AG09309 (cell line): ENCODE measurements around the gene TBC1D1.

Experiments
- DNase-seq: peaks from one replicate; pipeline ENCODE4 v3.0.0-alpha.2; 2010; ENCODE audit warnings: low read depth
- H3K4me3 ChIP-seq: 2 replicates; pipeline ENCODE4 v1.5.1; 2011; ENCODE audit warnings: mild to moderate bottlenecking, low read depth, low read length, moderate library complexity; ENCODE audit not compliant: control insufficient read depth
- CTCF ChIP-seq: IDR thresholded peaks from 2 replicates; pipeline ENCODE4 v1.5.1; 2011; ENCODE audit warnings: mild to moderate bottlenecking, low read depth, low read length, inconsistent platforms; ENCODE audit not compliant: insufficient read depth, control insufficient read depth; ENCODE audit errors: missing control alignments

The TBC1D1 gene

GRCh38 chr4:38089961-38090360, 199.1 kb downstream of the TBC1D1 start:
- TF ChIP-seq CTCF = no peak
- DNase-seq = no peak
- no peak overlapping the region for H3K4me3 ChIP-seq

GRCh38 chr4:38090455-38091246, 199.8 kb downstream of the TBC1D1 start:
- H3K4me3 ChIP-seq = no peak overlapping the region

GRCh38 chr4:38091636-38092035, 200.8 kb downstream of the TBC1D1 start:
- DNase-seq = no peak
- H3K4me3 ChIP-seq = no peak overlapping the region
- TF ChIP-seq CTCF = no peak

More at GRCh38 chr4:38090455-38091246, 199.8 kb downstream of the TBC1D1 start:
- no peak for TF ChIP-seq CTCF
- DNase-seq = no peak

- TF ChIP-seq CTCF = no peak
- no peak overlapping the region for H3K4me3 ChIP-seq
- no peak for DNase-seq
Observed at GRCh38 chr4:38092701-38093100, 201.8 kb downstream of the TBC1D1 start.

GRCh38 chr4:38094419-38094818, 203.5 kb downstream of the TBC1D1 start:
- TF ChIP-seq CTCF = no peak
- DNase-seq = no peak
- no peak overlapping the region for H3K4me3 ChIP-seq

GRCh38 chr4:38095691-38096090, 204.8 kb downstream of the TBC1D1 start:
- no peak for DNase-seq
- no peak for TF ChIP-seq CTCF

GRCh38 chr4:38097818-38098217, 206.9 kb downstream of the TBC1D1 start:
- H3K4me3 ChIP-seq = no peak overlapping the region
- no peak for TF ChIP-seq CTCF
- no peak for DNase-seq

More at GRCh38 chr4:38095691-38096090, 204.8 kb downstream of the TBC1D1 start:
- H3K4me3 ChIP-seq = no peak overlapping the region
